Esophagus muscularis mucosa (tissue), 3 donors: ENCODE measurements around the gene URB1.

Experiments
- CTCF ChIP-seq, 3 experiments: fragments of 200-600 bp in 2 of 3; fragments of 450-650 bp in 1 of 3; sonication (generic) in 2 of 3; IDR thresholded peaks; one replicate each; pipeline ENCODE4 v1.5.1; 2017 to 2019; ENCODE audit warnings: antibody characterized with exemption in 3 of 3, mild to moderate bottlenecking in 2 of 3, moderate library complexity in 1 of 3
- POLR2A ChIP-seq: fragments of 450-650 bp; IDR thresholded peaks from one replicate; pipeline ENCODE4 v1.6.1; 2017; ENCODE audit warnings: antibody characterized with exemption, moderate library complexity, mild to moderate bottlenecking, low read depth

- TF ChIP-seq POLR2A: no peak
- TF ChIP-seq CTCF (IDR thresholded peaks at IDR 0.05): no peak
Observed at GRCh38 chr21:32301596-32301995, 91.2 kb downstream of the URB1 start.
